Esophagus muscularis mucosa (tissue), 4 donors: ENCODE measurements around the gene PBX3.

Source experiments
- EP300 ChIP-seq: sonication (generic); formaldehyde crosslinking; IDR thresholded peaks from one replicate; pipeline ENCODE4 v1.6.1; 2017; ENCODE audit warnings: antibody characterized with exemption
- POLR2A ChIP-seq: fragments of 450-650 bp; IDR thresholded peaks from one replicate; pipeline ENCODE4 v1.6.1; 2017; ENCODE audit warnings: antibody characterized with exemption, moderate library complexity, mild to moderate bottlenecking, low read depth
- TF ChIP-seq, protein P1 (sequence below), 3 experiments: fragments of 200-600 bp in 2 of 3; fragments of 450-650 bp in 1 of 3; sonication (generic) in 2 of 3; IDR thresholded peaks; one replicate each; pipeline ENCODE4 v1.5.1; 2017 to 2019; ENCODE audit warnings: antibody characterized with exemption in 3 of 3, mild to moderate bottlenecking in 2 of 3, moderate library complexity in 1 of 3

DNA sequence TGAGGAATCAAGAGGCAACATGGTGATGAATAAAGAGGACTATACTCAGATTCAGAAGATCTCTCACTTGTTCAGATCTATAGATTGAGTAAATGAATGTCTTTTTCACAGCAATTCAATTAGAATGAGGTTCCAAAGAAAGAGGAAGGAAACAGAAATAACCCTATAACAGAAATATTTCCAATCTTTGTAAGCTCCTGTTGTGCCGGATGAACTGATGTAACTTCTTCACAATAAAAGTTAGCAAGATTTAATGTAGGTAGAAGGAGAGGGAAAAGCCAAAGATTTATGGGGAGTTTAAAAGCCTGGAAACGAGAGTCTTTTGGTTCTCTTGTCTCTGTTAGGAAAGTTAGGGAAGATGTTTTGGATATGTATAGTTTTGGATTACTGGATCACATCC lies 92.1 kb downstream of the PBX3 start:
- TF ChIP-seq, protein P1, sequence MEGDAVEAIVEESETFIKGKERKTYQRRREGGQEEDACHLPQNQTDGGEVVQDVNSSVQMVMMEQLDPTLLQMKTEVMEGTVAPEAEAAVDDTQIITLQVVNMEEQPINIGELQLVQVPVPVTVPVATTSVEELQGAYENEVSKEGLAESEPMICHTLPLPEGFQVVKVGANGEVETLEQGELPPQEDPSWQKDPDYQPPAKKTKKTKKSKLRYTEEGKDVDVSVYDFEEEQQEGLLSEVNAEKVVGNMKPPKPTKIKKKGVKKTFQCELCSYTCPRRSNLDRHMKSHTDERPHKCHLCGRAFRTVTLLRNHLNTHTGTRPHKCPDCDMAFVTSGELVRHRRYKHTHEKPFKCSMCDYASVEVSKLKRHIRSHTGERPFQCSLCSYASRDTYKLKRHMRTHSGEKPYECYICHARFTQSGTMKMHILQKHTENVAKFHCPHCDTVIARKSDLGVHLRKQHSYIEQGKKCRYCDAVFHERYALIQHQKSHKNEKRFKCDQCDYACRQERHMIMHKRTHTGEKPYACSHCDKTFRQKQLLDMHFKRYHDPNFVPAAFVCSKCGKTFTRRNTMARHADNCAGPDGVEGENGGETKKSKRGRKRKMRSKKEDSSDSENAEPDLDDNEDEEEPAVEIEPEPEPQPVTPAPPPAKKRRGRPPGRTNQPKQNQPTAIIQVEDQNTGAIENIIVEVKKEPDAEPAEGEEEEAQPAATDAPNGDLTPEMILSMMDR (IDR thresholded peaks at IDR 0.05): no peak
- no peak for TF ChIP-seq POLR2A
- no peak for TF ChIP-seq EP300
